ENCODE data around the gene ROMO1.
A peak's percentile ranks its signal among the peaks of the same experiment; 100 is the strongest.
"Not testable (repeated sequence)": the region's sequence is repeated elsewhere in the genome, so short reads cannot be mapped to it uniquely, and the experiment has no call there.

ROMO1 gene

DNA sequence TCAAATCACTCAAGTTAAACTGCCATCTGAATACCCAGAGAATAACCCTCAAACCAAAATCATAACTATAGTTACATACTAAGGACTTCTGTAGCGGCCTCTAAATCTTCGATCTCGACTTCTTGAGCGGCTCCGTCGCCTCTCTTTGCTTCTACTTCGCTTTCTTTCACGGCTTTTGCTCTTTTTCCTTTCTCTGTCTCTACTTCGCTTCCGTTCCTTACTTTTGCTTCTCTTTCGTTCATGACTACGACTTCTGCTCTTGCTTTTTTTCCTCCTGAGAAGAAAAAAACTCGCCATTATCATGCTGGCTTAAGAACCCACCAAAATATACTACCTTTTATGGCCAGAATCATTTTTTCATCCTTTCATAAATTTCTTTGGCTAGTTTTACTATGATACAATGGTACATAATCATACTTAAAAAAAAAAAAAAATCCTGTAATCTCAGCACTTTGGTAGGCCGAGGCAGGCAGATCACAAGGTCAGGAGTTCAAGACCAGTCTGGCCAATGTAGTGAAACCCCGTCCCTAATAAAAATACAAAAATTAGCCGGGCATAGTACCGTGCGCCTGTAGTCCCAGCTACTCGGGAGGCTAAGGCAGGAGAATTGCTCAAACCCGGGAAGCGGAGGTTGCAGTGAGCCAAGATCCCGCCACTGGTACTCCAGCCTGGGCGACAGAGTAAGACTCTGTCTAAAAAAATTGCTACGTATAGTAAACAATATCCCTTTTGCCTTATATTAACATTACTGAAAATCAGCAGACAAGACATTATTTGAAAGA lies 32.8 kb downstream of the ROMO1 start:
- no peak for DNase-seq

DNA sequence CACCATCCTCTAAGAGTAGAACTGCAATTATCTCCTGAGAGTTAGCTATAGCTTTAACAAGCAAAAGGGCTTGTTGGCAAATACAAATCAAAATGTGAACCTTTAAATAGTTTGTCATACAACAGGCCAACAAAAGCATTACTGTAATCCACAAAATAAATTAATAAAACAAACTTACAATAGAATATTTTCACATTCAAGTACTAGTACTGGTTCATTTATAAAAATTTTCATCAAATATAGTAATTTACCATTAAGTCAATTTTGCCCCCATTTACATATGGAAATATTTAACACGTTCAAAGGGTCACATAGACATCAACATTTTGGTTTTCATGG lies 33.4 kb downstream of the ROMO1 start:
- DNase-seq: no peak

DNA sequence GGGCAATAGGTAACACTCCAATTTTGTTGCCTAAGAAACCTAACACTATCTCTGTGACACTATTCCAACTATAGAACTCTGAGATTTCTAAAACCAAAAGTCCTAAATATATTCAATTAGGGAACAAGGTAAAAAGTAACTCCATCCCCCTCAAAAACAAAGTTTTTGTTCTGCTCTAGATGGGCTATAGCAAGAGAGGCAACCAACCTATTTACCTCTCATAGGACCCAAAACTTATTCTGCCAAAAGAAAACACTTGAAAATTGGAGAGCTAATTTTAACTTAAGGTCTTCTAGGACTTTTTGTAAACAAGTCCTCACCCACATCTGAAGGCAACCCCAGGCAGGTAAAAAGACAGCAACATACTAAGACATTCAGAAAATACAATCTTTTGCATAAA lies 35.2 kb downstream of the ROMO1 start:
- no peak for DNase-seq

DNA sequence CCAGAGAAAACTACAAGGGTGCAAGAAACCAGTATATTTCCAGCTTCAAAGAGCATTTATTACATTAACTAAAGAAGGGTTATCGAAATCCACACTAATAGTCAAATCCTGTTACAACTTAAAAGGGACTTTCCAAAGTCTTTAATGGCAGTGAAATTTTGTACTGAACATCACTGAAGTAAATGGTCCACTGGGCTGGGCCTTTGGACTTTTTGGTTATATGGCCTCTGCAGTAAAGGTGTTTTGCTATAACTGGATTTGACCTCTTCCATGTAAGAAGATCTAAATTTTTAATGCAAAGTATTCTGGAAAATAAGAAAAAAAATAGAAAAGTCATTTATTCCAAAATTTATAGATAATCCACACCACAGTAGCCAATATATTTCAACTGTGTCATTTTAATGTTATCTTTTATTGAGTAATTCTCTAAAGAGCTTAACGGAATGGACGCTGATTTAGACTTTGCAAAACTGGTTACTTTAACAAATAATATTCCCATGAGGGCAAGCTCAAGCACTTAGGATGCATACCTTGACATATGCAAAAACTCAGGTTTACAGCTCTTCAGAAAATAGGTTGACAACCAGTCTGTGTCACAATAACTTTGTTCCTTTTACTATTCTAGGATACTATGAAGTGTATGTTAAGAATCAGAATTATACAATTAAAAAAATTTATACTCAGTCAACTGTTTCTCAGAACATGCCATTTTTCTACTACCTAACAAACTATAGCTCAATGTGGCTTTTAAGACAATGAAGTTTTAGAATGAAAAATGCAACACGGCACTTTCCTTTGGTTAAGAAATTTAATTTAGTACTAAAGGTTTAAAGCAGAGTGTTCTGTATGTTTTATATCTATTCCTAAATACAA lies 35.8 kb downstream of the ROMO1 start:
- DNase-seq: no peak

DNA sequence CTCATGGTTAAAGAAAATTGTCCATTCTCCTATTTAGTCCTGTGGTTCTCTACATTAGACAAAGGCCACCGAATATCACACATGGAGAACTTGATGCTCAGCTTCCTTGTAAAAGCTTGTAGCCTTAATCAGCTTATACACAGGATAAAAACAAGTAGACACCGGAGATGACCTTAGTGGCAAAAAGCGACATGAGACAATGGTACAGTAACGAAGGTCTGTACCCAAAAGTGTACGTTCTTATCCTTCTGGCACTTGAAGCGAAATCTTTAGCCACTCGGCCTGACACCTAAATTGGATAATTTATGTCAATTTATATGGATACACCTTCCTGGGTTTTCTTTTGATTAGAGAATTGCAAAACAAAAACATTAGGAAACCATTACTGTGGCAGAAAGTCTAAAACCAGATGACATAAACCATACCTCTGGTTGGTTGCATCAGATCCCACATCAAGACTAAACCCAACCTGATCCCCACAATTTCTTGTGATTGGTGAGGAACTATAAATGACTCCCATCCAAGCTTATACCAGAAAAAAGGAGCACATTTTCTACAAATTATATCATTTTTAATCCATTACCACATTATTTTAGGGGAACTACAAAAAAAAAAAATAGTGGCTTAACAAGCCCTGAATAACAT lies 36.7 kb downstream of the ROMO1 start:
- no peak for DNase-seq

DNA sequence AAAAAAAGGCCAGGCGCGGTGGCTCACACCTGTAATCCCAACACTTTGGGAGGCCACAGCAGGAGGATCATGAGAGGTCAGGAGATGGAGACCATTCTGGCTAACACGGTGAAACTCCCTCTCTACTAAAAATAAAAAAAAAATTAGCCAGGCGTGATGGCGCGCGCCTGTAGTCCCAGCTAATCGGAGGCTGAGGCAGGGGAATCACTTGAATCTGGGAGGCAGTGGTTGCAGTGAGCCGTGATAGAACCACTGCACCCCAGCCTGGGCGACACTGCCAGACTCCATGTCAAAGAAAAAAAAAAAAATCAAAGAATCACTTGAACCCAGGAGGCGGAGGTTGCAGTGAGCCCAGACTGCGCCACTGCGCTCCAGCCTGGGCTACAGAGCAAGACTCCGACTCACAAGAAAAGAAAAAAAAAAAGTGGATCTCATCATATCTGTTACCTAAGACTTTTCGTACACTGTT lies 38.7 kb downstream of the ROMO1 start:
- no peak for DNase-seq

DNA sequence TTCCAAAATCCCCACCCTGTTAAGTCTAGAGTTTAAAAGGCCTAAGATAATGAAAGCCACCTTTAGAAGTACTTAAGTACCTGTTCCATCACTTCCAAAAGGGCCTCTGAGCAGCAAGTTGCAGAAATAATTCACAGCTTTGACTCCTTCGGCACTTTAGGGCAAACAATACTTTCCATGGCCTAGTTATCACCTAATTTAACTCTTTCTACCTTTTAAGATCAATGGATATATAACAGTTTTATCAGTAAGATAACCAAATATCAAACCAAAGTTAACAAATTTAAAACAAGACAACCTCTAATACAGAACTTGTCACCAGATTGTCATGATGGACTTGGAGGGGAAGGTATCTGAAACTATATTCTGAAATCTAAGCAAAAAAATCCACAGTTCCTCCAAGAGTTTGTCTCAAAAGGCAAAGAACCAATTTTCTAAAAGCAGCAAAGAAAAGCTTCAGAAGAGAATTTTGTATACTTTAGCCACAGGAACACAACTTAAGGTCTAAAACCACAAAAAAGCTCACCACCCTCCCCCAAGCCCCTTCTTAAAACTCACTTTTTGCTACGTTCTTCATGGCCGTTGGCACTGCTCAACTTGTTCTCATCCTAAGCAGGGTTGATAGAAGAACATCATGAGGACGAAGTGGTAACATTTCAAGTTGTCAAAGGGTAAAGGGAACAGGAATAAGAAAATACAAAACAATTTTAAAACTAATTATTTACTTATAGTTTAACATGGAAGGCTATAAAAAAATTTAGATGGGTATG lies 39.4 kb downstream of the ROMO1 start:
- no peak for DNase-seq

DNA sequence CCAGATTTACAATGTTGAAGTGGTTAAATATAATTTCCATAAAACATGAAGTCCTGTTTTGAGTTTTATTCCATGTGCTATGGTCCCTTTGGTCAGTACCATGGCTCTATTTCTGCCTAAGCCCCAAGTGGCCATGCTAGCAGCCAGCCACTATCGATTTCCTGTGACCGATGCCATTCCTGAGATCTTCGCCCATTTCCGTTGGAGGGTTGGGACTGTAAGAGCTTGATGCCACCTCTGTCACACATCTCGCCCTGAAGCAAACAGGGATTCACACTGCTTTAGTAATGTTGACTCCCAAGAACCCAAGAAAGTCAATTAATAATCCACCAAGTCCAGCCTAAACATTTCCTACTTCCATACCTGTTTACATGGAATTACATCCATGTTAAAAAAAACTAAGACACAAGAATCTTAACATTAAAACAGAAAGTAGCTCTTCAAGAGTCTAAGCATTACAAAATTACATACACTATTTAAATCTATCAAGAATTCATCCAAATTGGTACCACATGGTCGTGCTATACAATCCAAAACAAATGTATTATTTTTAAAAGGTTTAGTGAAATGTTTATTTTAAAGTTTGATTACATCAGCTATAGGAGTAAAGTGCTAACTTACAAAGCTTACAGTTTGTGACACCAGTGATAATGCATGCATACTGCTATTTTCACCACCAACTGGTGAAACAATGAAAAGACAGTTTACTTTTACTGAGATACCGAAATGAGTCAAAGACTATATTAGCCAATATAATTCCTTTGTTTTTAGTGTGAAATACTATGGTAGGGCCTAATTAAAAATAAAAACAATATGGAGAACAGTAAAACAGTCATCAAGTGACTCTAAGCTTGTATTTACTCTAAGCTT lies 40.3 kb downstream of the ROMO1 start:
- DNase-seq: peak; percentile 53

DNA sequence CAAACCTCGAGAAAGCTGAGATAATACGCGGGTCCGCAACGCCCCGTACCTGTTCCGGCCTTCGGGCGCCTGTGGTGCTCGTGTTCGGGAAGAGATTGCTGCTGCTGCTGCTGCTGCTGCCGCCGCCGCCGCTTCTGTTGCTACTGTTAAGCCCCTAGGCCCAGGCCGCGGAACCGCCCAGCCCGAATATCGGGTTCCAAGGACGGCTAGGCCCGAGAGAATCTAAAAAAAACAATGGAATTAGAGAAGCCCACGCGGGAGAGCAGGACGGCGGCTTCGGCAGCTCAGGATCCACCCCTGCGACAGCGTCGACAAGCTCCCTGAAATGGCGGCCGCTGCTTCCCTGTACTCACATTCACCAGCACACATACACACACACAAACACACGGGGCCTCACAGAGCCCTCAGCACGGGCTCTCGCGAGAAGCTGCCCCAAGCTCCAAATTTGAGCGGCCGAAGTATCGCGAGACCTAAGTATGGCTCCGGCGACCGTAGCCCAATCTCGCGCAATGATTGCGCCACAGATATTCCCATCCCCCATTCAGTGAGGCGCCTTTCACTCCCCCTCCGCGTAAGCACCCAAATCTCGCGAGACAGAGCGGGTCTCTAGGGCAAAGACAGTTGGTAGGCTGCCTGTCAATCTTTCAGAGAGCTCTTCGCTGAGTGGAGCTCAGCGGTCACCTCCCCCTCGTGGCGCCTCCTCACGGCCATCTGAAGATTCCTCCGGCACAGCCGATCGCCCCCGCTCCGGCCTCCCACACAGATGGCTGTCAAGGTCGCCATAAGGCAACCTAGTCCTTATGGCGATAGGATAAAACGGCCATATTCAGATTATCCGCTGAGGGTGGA lies 42.9 kb downstream of the ROMO1 start, which contains the start of gene RBM39:
Gene RBM39, minus strand, starts transcription at position 369 of the 849 bp plus-strand sequence. CDS start 1,386 bp downstream, outside the sequence.
- peak; percentile 100 for DNase-seq

DNA sequence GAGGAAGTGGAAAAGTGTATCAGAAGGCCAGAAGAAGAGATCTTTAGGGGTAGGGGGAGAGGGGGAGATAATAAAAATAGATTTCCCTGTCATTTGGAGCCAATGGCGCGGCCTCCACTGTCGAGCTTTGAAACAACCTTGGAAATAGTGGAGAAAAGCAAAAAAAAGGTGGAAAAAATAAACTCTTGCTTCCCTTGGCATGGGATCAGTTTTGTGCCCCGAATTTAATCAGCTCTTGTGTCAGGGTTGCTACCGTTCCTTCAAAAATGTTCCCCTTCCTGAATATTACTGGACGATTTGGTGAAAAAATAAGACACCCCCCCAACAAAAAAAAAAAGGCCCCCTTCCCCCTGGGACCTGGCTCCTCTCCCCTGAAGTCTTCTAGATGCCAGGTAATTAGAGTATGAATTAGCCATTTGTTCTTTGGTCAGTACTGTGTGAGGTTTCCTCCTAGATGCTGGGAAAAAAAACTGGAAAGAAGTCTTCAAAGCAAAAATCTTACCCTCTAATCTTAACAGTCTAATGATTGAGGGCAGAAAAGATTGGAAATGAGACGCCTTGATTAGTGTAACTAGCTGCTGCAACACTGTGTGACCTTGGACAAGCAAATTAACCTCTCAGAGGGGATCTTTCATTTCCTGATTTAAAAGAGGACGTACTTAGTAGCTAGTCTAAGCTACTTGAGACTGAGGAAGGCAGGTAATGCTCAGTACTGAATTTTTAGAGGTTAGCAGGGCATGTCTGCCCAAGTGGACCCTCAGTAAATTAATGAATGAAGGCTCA lies 43.7 kb downstream of the ROMO1 start:
- DNase-seq: no peak

DNA sequence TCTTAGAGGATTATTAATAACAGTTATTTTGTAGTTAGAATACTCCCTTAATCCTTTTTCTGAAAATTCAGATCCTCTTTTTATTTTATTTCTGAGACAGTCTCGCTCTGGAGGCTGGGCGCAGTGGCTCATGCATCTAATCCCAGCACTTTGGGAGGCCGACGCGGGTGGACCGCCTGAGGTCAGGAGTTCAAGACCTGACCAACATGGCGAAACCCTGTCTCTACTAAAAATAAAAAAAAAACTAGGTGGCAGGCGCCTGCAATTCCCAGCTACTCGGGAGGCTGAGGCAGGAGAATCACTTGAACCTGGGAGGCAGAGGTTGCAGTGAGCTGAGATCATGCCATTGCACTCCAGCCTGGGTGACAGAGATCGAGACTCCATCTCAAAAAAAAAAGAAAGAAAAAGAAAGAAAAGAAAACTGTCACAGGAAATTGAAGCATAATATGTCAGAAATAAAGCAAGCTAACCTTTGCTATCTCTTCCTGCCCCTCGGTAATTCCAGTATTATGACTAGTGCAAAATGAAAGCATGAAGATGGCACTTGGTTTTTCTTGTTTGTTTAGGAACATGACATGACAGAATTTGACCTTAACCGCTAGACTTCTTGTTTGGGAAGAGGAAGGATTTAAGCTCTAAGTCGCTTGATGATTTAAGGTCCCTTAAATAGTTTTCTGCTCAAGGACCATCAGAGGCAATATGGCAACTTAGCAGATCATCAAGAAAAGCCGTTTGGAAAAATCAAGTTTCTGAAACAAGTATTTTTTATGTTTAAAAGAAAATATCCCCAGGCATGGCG lies 44.7 kb downstream of the ROMO1 start:
- DNase-seq: no peak

DNA sequence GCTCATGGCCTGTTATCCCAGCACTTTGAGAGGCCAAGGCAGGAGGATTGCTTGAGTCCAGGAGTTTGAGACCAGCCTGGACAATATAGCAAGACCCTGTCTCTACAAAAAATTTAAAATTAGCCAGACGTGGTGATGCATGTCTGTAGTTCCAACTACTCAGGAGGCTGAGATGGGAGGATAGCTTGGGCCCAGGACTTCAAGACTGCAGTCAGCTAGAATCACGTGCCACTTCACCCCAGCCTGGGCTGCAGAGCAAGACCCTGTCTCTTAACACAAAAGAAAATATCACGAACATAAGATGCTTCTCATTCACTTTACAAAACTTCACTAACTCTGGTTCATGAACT lies 45.3 kb downstream of the ROMO1 start:
- not testable (repeated sequence) for DNase-seq

Measured in fibroblast of skin of abdomen (primary cell).